ENCODE data around the gene XRCC4. TPM values are rescaled to one million over a fixed set of nuclear protein-coding genes. Genes with fewer than 3 reads are reported as not detected.

The XRCC4 gene
- polyA plus RNA-seq, 1 donor from 2014 or later, result 22.9 TPM

- no peaks in the 10 kb centered on the region for H3K9me3 ChIP-seq (ENCODE audit: low read length)
- H3K27ac ChIP-seq (ENCODE audit: low read length), result no peak overlapping the region
- H3K9ac ChIP-seq (ENCODE audit: low read length), result no peak overlapping the region
- no peaks in the 10 kb centered on the region for H3K27me3 ChIP-seq (ENCODE audit: insufficient read depth, low read depth, low read length)
- no peak overlapping the region for H3K4me2 ChIP-seq (ENCODE audit: low read length)
- no peak for TF ChIP-seq EZH2 (IDR thresholded peaks at IDR 0.05; ENCODE audit: borderline replicate concordance, insufficient read depth, low read length, poor library complexity, severe bottlenecking)
- TF ChIP-seq EP300 (conservative IDR thresholded peaks at IDR 0.05; ENCODE audit: poor library complexity, severe bottlenecking), result no peak
- no peak for TF ChIP-seq POLR2AphosphoS5 (IDR thresholded peaks at IDR 0.05)
- TF ChIP-seq RAD21 (conservative IDR thresholded peaks at IDR 0.05), result no peak
- no peak for TF ChIP-seq CTCF (IDR thresholded peaks at IDR 0.05; ENCODE audit: poor library complexity, severe bottlenecking)
- TF ChIP-seq SMC3 (conservative IDR thresholded peaks at IDR 0.05; ENCODE audit: poor library complexity), result no peak
- TF ChIP-seq TAF1 (IDR thresholded peaks at IDR 0.05; ENCODE audit: low read depth), result no peak
- no peak for TF ChIP-seq REST (IDR thresholded peaks at IDR 0.05; ENCODE audit: borderline replicate concordance)
- no peak for TF ChIP-seq MXI1 (conservative IDR thresholded peaks at IDR 0.05; ENCODE audit: poor library complexity, severe bottlenecking)
- no peak overlapping the region for H3K4me3 ChIP-seq (ENCODE audit: low read length)
- H3F3A ChIP-seq (ENCODE audit: insufficient read depth, low read length, poor library complexity, severe bottlenecking), result no peaks in the 10 kb centered on the region
- H3K36me3 ChIP-seq (ENCODE audit: insufficient read depth, low read length), result no peaks in the 10 kb centered on the region
- no peaks in the 10 kb centered on the region for H4K20me1 ChIP-seq (ENCODE audit: insufficient read depth)
- no peaks in the 10 kb centered on the region for H3K79me2 ChIP-seq (replicated peaks; ENCODE audit: insufficient read depth, low read length)
- no peaks in the 10 kb centered on the region for H3K9me2 ChIP-seq (ENCODE audit: insufficient read depth, low read length)
- no peak overlapping the region for H2AFZ ChIP-seq (ENCODE audit: low read depth, low read length)
Measured at GRCh38 chr5:83331842-83332241, 254.5 kb downstream of the XRCC4 start.

GRCh38 chr5:83337453-83338035, 260.2 kb downstream of the XRCC4 start:
- Histone ChIP-seq H3F3A (ENCODE audit: insufficient read depth, low read length, poor library complexity, severe bottlenecking) (no peaks in the 10 kb centered on the region), H3K9me2 (ENCODE audit: insufficient read depth, low read length) (no peaks in the 10 kb centered on the region), H3K4me2 (ENCODE audit: low read length) (no peak overlapping the region), H3K9me3 (ENCODE audit: low read length) (no peaks in the 10 kb centered on the region), H3K79me2 (replicated peaks; ENCODE audit: insufficient read depth, low read length) (no peaks in the 10 kb centered on the region), H3K4me3 (ENCODE audit: low read length) (no peak overlapping the region), H3K36me3 (ENCODE audit: insufficient read depth, low read length) (no peaks in the 10 kb centered on the region), H2AFZ (ENCODE audit: low read depth, low read length) (no peak overlapping the region), H3K9ac (ENCODE audit: low read length) (no peak overlapping the region), H4K20me1 (ENCODE audit: insufficient read depth) (no peaks in the 10 kb centered on the region), H3K27me3 (ENCODE audit: insufficient read depth, low read depth, low read length) (no peaks in the 10 kb centered on the region), H3K27ac (ENCODE audit: low read length) (no peak overlapping the region)
- TF ChIP-seq RAD21 (conservative IDR thresholded peaks at IDR 0.05), result no peak
